NCI-H524 (cell line): ENCODE data around the gene RPP21.
A peak's percentile ranks its signal among the peaks of the same experiment; 100 is the strongest.
"Not testable (repeated sequence)": the region's sequence is repeated elsewhere in the genome, so short reads cannot be mapped to it uniquely, and the experiment has no call there.

Source experiments
- DNase-seq, 2 experiments: peaks; one replicate each; lab custom pipeline; 2025; lab: John Stamatoyannopoulos, UW

RPP21 gene

DNA sequence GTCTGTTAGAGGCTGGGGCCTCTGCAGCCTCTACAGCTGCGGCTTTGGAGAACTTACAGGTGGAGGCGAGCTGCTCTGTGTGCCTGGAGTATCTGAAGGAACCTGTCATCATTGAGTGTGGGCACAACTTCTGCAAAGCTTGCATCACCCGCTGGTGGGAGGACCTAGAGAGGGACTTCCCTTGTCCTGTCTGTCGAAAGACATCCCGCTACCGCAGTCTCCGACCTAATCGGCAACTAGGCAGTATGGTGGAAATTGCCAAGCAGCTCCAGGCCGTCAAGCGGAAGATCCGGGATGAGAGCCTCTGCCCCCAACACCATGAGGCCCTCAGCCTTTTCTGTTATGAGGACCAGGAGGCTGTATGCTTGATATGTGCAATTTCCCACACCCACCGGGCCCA lies 15.6 kb upstream of the RPP21 start:
- DNase-seq: no peak

DNA sequence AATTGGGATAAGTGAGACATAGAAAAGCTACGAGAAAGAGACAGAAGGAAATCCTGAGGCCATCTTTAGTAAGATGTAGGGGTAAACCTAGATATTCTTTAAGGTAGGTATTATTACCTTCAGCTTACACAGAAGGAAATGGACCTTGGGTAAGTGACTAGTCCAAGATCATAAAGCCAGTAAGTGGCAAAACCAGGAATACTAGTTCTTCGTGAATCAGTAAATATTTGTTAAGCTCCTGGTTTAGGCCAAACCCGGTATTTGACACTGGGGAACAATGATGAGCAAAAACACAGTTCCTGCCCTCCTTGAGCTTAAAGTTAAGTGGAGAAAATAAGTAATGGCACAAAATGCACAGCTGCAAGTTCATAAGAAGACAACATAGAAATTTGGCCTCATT lies 13.0 kb upstream of the RPP21 start:
- DNase-seq: no peak

DNA sequence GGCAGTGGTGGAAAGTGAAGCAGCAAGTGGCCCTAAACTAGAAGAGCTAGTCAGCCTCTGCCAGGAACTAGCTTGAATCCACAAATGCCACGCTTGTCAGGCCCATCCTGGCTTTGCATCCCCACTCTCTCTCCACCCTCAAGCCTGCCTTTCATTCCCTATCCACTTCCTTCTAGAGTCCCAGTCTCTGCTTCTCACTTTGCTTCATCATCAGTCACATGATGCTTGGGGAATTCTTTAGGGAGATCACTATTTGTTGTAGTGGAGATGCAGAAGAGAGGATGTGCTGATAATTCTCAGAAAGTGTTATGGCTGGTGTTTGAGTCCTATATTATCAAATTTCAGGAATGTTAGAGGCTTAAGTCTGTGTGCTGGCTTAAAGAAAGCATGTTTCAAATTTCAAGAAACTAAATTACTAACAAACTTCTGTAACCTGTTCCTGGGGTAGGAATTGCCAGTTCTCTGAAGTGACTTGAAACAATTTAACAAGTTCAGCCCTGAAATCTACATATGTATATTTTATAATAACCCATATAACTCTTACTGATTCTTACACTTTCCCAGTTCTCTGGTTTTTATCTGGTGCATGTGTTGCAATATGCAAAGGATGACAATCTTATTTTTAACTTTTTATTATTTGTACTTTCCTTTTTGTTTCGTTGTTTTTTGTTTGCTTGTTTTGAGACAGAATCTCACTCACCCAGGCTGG lies 10.7 kb upstream of the RPP21 start:
- no peak for DNase-seq

DNA sequence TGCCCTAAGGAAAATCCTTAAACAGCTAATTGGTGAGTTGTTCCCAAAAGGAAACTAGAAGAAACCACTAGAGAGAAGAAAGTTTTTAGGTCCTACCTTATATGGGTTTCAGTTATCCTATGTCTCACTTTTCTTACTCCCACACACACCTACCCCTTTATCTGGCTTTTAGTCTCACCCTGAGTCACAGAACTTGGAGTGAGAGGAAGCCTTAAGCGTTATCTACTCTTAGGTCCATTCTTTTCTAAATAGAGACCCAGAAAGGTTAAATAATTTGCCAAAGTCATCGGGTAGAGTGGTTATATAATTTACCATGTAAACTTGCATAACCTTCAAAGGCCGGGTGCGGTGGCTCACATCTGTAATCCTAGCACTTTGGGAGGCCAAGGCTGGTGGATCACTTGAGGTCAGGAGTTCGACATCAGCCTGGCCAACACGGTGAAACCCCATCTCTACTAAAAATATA lies 4.3 kb upstream of the RPP21 start:
- no peak for DNase-seq

DNA sequence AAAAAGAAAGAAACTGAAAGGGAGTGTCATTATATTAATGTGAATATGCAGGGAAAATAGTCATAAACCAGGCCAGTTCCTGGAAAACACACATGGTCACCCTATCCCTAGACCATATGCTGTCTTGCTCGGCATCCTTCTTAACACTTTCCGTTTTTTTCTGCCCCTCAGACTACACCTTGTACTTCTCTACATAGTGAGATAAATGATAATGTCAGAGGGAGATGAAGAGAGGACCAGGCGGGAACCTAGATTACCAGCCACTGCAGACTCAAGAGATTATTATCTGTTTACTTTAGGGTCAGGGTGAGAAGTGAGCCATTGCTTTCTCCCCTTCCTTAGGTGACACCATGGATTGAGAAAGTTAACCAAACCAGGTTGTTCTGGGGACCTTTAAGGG lies 3.7 kb upstream of the RPP21 start:
- no peak for DNase-seq

DNA sequence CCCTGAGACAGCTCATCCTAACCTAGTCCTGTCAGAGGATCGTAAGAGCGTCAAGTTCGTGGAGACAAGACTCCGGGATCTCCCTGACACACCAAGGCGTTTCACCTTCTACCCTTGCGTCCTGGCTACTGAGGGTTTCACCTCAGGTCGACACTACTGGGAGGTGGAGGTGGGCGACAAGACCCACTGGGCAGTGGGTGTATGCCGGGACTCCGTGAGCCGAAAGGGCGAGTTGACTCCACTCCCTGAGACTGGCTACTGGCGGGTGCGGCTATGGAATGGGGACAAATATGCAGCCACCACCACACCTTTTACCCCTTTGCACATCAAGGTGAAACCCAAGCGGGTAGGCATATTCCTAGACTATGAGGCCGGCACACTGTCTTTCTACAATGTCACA lies 3.2 kb upstream of the RPP21 start:
- no peak for DNase-seq

DNA sequence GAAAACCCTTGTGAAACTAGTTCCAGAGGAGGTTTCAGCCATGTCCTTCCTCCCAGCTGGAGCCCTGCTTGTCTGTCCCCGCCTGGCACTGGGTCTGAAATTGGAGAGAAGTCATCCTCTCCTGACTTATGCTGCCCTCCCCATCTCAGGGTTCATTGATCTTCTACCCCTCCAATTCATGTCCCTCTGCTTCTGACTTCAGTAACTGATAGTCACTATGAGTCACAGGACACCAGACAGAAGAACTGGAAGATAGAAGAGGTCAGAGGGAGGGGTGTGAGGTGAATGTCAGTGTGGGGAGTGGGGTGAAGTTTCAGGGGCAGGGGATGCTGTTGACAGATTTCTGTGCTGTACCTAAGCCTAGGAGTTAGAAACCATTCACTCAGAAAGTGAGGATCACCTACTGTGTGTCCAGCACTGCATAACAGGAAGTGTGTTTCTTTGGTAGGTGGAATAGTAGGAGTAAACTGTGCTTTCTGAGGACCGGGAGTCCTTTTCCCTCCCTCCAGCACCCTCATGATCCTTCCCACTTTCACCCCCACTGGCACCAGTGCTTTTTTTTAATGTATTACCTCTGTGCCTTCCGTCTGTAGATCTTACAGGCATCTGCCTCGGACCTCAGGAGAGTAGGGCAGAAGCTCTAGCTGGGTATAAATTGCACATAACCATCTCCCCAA lies 627 bp upstream of the RPP21 start:
- no peak for DNase-seq

DNA sequence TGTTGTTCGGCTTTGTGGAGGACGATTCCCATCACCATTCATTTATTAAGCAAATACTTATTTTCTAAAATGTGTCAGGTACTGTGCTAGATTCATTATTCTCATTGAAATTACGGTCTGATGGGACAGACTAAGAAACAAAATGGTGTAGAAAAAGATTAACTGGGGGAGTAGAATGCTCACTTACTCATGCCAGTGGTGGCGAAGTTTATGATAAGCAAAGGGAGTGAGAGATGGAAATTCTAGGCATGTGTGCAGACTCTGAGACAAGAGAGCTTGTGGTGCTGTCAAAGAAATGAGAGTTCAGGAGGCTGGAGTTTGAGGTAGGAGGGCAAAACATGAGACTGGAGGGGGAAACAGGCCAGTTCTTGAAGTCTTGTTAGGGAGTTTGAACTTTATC lies 896 bp downstream of the RPP21 start:
- no peak for DNase-seq

DNA sequence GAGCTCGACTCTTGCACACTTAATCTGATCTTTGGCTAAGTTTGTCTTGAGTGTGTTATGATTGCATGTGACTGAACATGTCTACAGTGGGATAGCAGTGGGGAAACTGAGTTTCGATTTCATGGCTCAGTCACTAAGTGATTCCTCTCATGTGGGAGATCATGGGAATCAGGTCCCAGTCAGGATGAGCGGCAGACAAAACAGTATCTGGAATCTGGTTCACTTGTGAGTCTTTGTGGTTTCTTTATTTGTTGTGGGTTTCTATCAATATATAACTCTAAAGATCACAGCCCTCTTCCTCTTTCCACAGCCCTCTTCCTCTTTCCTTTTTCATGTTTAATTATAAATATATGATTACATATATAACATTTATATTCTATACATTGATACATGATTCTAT lies 4.0 kb downstream of the RPP21 start:
- DNase-seq: no peak

DNA sequence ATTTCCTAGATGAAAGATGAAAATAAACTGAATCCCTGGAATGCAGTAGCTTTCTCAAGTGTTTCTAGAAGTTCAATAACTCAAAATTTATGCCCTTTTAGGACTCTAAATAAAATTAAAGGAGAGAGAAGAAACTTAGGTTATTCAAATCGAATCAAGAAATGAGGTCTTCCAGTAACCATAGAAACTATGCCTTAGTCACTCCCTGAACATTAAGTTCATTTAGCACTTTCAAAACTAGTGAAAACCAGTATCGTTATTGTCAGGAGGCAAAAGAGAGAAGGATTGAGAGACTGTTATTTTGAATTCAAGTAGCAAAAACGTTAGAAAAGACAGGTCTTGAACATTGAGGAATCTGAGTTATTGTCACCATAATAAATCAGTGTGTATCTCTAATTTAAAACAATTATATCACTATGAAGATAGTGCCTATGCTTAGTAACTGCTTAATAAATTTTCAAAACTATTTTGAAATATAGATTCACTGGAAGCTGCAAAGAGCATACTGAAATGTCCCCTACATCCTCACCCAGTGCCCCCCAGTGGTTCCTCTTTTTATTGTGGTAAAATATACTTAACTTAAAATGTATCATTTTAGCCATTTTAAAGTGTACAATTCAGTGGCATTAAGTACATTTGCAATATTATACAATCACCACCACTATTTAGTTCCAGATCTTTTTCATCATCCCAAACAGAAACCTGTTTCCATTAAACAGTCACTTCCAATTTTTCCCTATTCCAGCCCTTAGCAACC lies 4.6 kb downstream of the RPP21 start:
- DNase-seq: no peak

DNA sequence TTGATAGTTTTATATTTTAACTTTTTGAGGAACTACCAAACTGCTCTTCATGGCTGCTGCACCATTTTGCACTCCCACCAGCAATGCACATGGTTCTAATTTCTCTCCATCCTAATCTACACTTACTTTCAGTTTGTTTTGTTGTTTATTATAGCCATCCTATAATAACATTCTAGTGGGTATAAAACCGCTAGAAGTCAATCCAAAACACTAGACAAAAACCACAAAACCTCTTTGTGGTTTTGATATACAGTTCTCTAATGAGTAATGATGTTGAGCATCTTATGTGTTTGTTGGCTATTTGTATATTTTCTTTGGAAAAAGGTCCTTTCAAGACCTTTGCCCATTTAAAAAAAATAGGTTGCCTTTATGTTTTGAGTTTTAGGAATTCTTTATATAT lies 5.6 kb downstream of the RPP21 start:
- no peak for DNase-seq

DNA sequence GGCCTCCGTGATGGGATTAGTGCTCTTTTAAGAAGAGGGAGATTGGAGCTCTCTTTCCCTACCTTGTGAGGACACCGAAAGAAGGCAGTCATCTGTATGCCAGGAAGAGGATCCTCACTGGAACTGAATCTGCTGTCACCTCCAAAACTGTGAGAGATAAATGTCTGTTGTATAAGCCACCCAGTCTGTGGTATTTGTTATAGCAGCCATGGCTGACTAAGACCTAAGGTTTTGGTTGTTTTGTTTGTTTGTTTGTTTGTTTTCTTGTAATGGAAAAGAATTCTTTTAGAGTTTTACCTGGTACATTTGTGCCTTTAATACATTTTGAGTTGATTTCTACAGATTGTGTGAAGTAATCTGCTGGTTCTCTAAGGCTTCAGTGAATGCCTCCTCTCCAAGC lies 7.6 kb downstream of the RPP21 start:
- no peak for DNase-seq

DNA sequence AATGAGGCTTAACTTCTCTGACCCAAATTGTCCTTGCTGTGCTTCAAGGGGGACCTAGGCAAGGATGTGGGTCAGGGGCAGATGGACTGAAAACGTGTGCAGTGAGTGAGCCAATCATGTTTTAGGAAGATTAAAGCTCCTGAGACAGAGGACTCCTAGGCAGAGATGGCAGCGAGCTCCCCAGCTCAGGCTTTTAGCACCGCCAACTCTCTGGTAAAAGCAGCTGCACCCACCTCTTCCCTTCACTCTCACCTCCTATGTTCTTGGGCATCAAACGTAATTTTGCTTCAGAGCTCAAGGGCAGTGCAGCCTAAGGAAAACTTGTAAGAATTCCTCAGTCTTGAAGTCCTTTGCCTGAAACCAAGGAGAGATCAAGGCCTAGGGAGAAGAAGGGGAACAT lies 10.3 kb downstream of the RPP21 start:
- DNase-seq: no peak

DNA sequence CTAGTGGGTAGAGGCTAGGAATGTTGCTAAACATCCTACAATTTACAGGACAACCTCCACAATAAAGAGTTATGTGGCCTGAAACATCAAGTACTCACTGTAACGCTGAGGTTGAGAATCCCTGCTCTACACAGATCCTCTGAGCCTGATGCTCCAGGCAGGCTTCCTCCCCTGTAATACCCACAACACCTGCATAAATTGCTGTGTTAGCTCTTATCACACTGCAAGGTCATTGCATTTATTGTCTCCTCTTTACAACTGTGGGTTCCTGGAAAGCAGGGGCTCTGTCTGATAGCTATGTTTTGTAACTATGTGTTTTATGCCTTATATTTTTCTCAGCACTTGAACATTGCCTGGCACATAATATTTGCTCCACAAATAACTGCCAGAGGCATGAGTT lies 11.6 kb downstream of the RPP21 start:
- DNase-seq: no peak

DNA sequence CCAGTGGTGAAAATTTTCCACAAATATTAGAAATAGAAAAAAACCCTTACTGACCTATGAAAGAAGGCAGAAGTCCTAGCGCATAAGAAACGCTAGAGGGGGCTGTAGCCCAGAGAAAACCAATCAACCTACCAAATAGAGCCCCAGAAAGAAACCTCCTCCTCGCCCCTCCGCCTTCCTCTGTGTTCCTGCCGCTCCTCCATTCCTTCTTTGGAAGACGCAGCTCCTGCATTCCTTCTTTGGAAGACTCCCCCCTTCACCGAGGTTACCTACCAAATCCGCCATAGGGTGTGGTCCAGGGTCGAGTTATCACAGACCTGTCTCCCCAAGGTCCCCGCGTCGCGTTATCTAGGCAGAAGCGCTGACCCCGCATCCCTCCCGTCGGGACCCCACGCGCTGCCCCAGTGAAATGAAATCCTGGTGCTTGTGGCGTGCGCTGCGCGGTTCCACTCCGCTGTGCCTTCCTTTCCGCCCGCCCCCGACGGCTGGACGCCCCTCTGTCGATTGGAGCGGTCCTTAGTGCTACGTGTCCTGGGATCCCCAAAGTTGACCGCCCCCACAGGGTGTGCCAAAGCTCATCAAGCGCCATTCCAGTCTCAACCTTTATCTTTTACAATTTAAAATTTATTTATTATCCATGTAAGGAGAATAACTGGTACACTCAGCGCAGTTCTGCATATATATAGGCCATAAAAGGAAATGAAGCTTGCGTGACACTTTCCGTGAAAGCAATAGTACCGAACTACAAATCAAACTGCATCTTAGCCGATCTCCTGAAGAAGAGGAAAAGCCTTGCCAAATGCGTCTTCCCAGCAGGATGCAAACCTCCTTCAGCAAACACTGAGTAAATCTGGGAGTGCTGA lies 13.0 kb downstream of the RPP21 start:
- peak; percentile 56 to 78 for DNase-seq

DNA sequence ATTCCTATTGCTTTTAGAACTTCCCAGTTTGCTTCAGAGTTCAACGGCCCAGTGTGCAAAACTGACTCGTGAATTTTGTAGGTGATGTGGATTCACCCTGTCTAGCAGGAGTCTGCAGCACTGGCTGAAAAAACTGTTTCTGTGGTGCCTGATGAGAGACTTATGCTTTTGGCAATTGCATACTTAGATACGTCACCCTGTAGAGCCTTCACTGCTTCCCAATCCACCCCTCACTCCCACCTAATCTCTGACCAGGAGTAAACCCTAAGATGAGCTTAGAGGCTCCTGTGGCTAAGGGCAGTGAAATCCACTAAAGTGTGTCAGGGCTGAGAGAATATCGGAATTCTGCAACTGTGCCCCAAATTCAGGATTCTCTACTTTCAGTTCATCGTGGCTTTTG lies 14.3 kb downstream of the RPP21 start:
- no peak for DNase-seq

DNA sequence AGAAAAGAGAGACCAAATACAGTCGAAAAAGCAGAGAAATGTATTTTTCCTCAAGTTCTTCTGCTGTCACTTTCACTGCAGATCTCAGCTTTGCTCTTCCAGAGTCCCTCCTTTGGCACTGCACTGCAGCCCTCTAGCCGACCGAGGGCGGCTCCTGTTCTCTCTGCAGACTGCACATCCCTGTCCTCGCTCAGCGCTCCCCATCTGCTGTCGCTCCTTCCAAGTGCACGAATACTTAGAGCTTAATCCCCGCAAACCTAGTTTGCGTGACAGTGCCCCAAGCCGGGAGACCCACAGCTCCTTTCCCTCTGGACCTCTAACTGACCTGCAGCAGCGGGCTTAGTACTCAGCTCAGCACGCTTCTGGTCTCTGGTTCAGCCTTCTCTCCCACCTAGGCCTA lies 15.2 kb downstream of the RPP21 start:
- peak in 1 of 2 experiments; percentile 51 for DNase-seq

DNA sequence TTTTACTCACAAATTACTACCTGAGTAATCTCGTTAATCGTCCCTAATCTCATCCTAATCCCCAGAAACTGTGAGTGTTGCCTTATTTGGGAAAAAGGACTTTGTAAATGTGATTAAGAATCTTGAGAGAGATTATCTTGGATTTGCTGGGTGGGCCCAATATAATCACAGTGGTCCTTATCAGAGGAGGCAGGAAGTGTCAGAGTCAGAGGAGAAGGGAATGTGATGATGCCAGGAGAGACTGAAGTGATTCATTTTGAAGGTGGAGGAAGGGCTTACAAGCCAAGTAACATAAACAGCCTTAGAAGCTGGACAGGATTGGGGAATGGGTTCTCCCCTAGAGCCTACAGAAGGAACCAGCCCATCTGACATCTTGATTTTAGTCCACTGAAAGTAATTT lies 16.7 kb downstream of the RPP21 start:
- DNase-seq: peak in 1 of 2 experiments; percentile 50

DNA sequence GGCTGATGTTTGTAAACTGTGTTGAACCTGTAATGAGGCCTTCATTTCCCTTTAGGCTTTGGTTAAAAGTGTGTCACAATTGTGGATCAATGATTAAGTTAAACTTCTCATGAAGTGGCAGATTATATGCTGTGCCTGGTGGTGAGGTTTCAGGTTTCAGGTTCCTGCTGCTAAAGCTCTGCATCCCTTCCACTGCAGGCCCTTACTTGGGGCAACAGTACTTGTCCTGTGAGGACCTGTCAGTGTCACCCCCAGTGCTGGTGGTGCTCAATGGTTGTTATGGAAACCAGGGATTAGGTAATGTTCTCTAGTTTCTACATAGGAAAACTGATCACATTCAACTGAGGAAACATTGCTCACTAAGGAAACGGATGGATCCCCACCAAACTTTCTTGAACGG lies 18.5 kb downstream of the RPP21 start:
- DNase-seq: peak; percentile 23 to 79

DNA sequence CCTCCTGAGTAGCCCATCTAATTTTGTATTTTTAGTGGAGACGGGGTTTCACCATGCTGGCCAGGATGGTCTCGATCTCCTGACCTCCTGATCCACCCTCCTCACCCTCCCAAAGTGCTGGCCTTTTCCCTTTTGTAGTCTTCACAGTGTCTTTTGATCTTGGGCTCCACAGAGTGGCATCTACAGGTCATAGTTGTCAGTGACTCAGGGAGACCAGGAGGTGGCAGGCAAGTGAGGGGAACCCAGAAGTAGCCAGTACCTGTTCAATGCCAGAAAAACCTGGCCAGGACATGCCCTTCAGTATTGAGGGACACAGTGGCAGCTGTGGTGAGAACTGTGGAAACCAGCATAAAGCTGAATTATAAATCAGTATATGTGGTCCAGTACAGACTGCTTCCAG lies 19.6 kb downstream of the RPP21 start:
- no peak for DNase-seq

DNA sequence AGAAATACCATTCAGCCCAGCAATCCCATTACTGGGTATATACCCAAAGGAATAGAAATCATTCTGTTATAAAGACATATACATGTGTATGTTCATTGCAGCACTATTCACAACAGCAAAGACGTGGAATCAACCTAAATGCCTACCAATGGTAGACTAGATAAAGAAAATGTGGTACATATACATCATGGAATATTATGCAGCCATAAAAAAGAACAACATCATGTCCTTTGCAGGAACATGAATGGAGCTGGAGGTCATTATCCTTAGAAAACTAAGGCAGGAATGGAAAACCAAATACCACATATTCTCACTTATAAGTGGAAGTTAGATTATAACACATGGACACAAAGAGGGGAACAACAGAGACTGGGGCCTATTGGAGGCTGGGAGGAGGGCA lies 24.3 kb downstream of the RPP21 start:
- DNase-seq: not testable (repeated sequence)

DNA sequence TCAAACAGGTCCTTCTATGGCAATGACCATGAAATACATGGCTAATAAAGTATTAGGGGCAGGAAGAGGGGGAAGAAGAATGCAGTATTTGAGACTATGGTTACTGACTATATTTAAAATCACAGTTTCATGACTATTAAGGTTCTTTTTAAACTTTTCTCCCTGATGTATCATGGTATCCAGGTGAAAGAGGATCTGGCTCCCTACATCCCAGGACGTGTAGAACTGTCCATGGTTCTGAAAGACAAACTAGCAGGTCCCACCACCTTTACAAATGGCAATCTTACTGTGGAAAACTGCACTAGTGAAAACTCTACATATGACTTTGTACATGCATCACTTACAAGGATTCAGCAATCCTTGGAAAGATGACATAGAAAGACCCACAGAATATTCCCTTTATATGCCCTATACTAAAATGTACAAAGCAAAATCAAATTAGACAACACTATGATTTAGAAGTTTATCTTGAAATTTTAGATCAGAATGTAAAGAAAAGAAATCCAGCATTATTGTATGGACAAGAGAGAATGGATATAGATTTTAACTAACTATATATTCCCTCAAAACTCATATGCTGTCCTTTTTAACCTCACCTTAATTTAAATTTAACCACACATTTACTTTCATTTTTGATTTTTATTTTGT lies 33.5 kb downstream of the RPP21 start:
- DNase-seq: no peak
